H9 (cell line): ENCODE data around the gene STK11. TPM values are rescaled to one million over a fixed set of nuclear protein-coding genes. Genes with fewer than 3 reads are reported as not detected.

ENCODE experiments used
- DNase-seq: peaks from one replicate; pipeline ENCODE4 v3.0.0-alpha.2; 2017
- H2AFZ ChIP-seq: one replicate; pipeline ENCODE4 v1.6.1; 2013; ENCODE audit warnings: mild to moderate bottlenecking, low read length, control low read depth, moderate library complexity
- H2AK5ac ChIP-seq: 2 replicates; pipeline ENCODE4 v1.6.1; 2013; ENCODE audit warnings: low read length, control low read depth, mixed read lengths; ENCODE audit not compliant: insufficient read length
- H2BK120ac ChIP-seq: one replicate; pipeline ENCODE4 v1.6.1; 2013; ENCODE audit warnings: low read depth, mild to moderate bottlenecking, low read length, control low read depth, inconsistent platforms; ENCODE audit not compliant: poor library complexity, severe bottlenecking
- H2BK12ac ChIP-seq: 2 replicates; pipeline ENCODE4 v1.6.1; 2013; ENCODE audit warnings: low read length, control low read depth, mixed read lengths, low read depth; ENCODE audit not compliant: insufficient read length
- H2BK15ac ChIP-seq: 2 replicates; pipeline ENCODE4 v1.6.1; 2013; ENCODE audit warnings: low read depth, low read length, control low read depth
- H2BK20ac ChIP-seq: one replicate; pipeline ENCODE4 v1.6.1; 2013; ENCODE audit warnings: low read depth, mild to moderate bottlenecking, low read length, control low read depth, inconsistent platforms; ENCODE audit not compliant: poor library complexity, severe bottlenecking
- H2BK5ac ChIP-seq: 2 replicates; pipeline ENCODE4 v1.6.1; 2013; ENCODE audit warnings: low read length, control low read depth, mixed read lengths; ENCODE audit not compliant: insufficient read length
- H3K14ac ChIP-seq: 2 replicates; pipeline ENCODE4 v1.6.1; 2013; ENCODE audit warnings: low read length, control low read depth; ENCODE audit not compliant: insufficient read depth
- H3K18ac ChIP-seq: 2 replicates; pipeline ENCODE4 v1.6.1; 2013; ENCODE audit warnings: low read depth, mild to moderate bottlenecking, mixed read lengths, low read length, control low read depth; ENCODE audit not compliant: insufficient read length
- H3K23ac ChIP-seq: 2 replicates; pipeline ENCODE4 v1.6.1; 2013; ENCODE audit warnings: low read length, control low read depth, mixed read lengths, low read depth; ENCODE audit not compliant: insufficient read length
- H3K23me2 ChIP-seq: 2 replicates; pipeline ENCODE4 v1.6.1; 2013; ENCODE audit warnings: low read depth, mild to moderate bottlenecking, mixed read lengths, low read length, control low read depth; ENCODE audit not compliant: insufficient read length, poor library complexity, severe bottlenecking
- H3K27ac ChIP-seq: 2 replicates; pipeline ENCODE4 v1.5.1; 2013; ENCODE audit warnings: low read length, control low read depth, mixed read lengths, low read depth; ENCODE audit not compliant: insufficient read length
- H3K27me3 ChIP-seq: 2 replicates; pipeline ENCODE4 v1.6.1; 2013; ENCODE audit warnings: low read length, control low read depth, inconsistent platforms; ENCODE audit not compliant: insufficient read depth
- H3K4ac ChIP-seq: 2 replicates; pipeline ENCODE4 v1.6.1; 2013; ENCODE audit warnings: low read depth, mild to moderate bottlenecking, control low read depth, inconsistent platforms, low read length, moderate library complexity
- H3K4me1 ChIP-seq: 2 replicates; pipeline ENCODE4 v1.6.1; 2013; ENCODE audit warnings: low read length, control low read depth, inconsistent platforms; ENCODE audit not compliant: insufficient read depth
- H3K4me2 ChIP-seq: 2 replicates; pipeline ENCODE4 v1.6.1; 2013; ENCODE audit warnings: low read length, control low read depth, mixed read lengths; ENCODE audit not compliant: insufficient read length, insufficient read depth
- H3K56ac ChIP-seq: 2 replicates; pipeline ENCODE4 v1.6.1; 2013; ENCODE audit warnings: low read depth, mild to moderate bottlenecking, mixed read lengths, low read length, control low read depth; ENCODE audit not compliant: insufficient read length
- H3K79me1 ChIP-seq: 2 replicates; pipeline ENCODE4 v1.6.1; 2013; ENCODE audit warnings: low read depth, mild to moderate bottlenecking, moderate library complexity, low read length, control low read depth, inconsistent platforms; ENCODE audit not compliant: insufficient read depth, poor library complexity, severe bottlenecking
- H3K79me2 ChIP-seq: 2 replicates; pipeline ENCODE4 v1.6.1; 2013; ENCODE audit warnings: low read length, control low read depth, inconsistent platforms; ENCODE audit not compliant: insufficient read depth
- H3K9ac ChIP-seq: 2 replicates; pipeline ENCODE4 v1.6.1; 2013; ENCODE audit warnings: low read length, control low read depth, mixed read lengths; ENCODE audit not compliant: insufficient read length; ENCODE audit errors: extremely low read depth
- H3K9me3 ChIP-seq: one replicate; pipeline ENCODE4 v1.6.1; 2013; ENCODE audit warnings: low read depth, low read length, inconsistent platforms; ENCODE audit not compliant: control insufficient read depth
- H3T11ph ChIP-seq: one replicate; pipeline ENCODE4 v1.6.1; 2013; ENCODE audit warnings: mild to moderate bottlenecking, low read length, control low read depth, inconsistent platforms
- H4K20me1 ChIP-seq: one replicate; pipeline ENCODE4 v1.6.1; 2013; ENCODE audit not compliant: control insufficient read depth, insufficient read length, insufficient read depth
- H4K5ac ChIP-seq: 2 replicates; pipeline ENCODE4 v1.6.1; 2013; ENCODE audit warnings: low read depth, mild to moderate bottlenecking, mixed read lengths, low read length, control low read depth; ENCODE audit not compliant: insufficient read length
- H4K8ac ChIP-seq: replicated peaks from 2 replicates; pipeline ENCODE4 v1.6.1; 2013; ENCODE audit warnings: low read length, control low read depth, mixed read lengths, low read depth; ENCODE audit not compliant: insufficient read length
- H4K91ac ChIP-seq: 2 replicates; pipeline ENCODE4 v1.6.1; 2013; ENCODE audit warnings: low read depth, mild to moderate bottlenecking, moderate library complexity, mixed read lengths, low read length, control low read depth; ENCODE audit not compliant: insufficient read length
- H3K27ac Mint-ChIP-seq, 3 experiments: 2 replicates in 2 of 3; 3 replicates in 1 of 3; pipeline ENCODE4 v1.8.0; 2020 to 2021; ENCODE audit warnings: mixed read lengths in 3 of 3, mild to moderate bottlenecking in 1 of 3, moderate library complexity in 1 of 3
- H3K27me3 Mint-ChIP-seq: 2 replicates; pipeline ENCODE4 v1.8.0; 2021; ENCODE audit warnings: low read depth, mild to moderate bottlenecking, moderate library complexity, mixed read lengths
- H3K36me3 Mint-ChIP-seq, 3 experiments: 2 replicates in 2 of 3; 3 replicates in 1 of 3; pipeline ENCODE4 v1.8.0; 2020 to 2021; ENCODE audit warnings: low read depth in 3 of 3, mixed read lengths in 3 of 3; ENCODE audit not compliant: insufficient read depth in 1 of 3
- H3K4me1 Mint-ChIP-seq, 2 experiments: 2 replicates each; pipeline ENCODE4 v1.8.0; 2020; ENCODE audit warnings: mixed read lengths in 2 of 2
- H3K4me3 Mint-ChIP-seq, 2 experiments: 2 replicates in 1 of 2; 3 replicates in 1 of 2; pipeline ENCODE4 v1.8.0; 2020 to 2021; ENCODE audit warnings: mild to moderate bottlenecking in 2 of 2, mixed read lengths in 2 of 2, moderate library complexity in 1 of 2
- H3K9me3 Mint-ChIP-seq, 2 experiments: 2 replicates in 1 of 2; 3 replicates in 1 of 2; pipeline ENCODE4 v1.8.0; 2020; ENCODE audit warnings: mild to moderate bottlenecking in 2 of 2, mixed read lengths in 2 of 2, moderate library complexity in 1 of 2
- CTCF ChIP-seq: fragments of 200-600 bp; sonication (generic); conservative IDR thresholded peaks from 3 replicates; pipeline ENCODE4 v1.8.0; 2021; ENCODE audit warnings: antibody characterized with exemption, mild to moderate bottlenecking
- WGBS: extraction: QIAGEN DNeasy Blood & Tissue Kit; methylation state at CpG from one replicate; pipeline ENCODE4 v1.1.7; 2013; ENCODE audit warnings: missing lambda C conversion rate, low lambda C conversion rate, mixed read lengths; ENCODE audit not compliant: insufficient read length; ENCODE audit errors: extremely low coverage; 5-methylcytosine and 5-hydroxymethylcytosine counted together
- total RNA-seq: library from RNA; stranded (reverse); gene quantifications from 2 replicates; pipeline ENCODE4 v1.2.1, GENCODE V29; 2021

Gene STK11
- total RNA-seq, 1 experiment from 2014 or later: 74.3 TPM

GRCh38 chr19:1168572-1169410, 36.8 kb upstream of the STK11 start:
- no peak overlapping the region for H2BK15ac ChIP-seq
- H3K79me1 ChIP-seq: peaks cover 3% of the 10 kb centered on the region
- H3K18ac ChIP-seq: no peak overlapping the region
- no peak overlapping the region for H4K91ac ChIP-seq
- no peak overlapping the region for H2BK12ac ChIP-seq
- H3K14ac ChIP-seq: no peak overlapping the region
- no peak overlapping the region for H2AFZ ChIP-seq
- no peak overlapping the region for H2BK120ac ChIP-seq
- Mint-ChIP-seq H3K27ac (peak overlapping the region; percentile 80 to 96 (median 93); a peak in 4 of 7 replicates), H3K9me3 (no peaks in the 10 kb centered on the region), H3K36me3 (peaks cover 0 to 12% (median 7%) of the 10 kb centered on the region in 3 experiments), H3K27me3 (no peaks in the 10 kb centered on the region; the same call in 1 of the 2 replicates), H3K4me1 (peaks cover 24 to 32% of the 10 kb centered on the region in 2 experiments), H3K4me3 (no peak overlapping the region)
- DNase-seq: no peak
- H3K79me2 ChIP-seq: peaks cover 12% of the 10 kb centered on the region; the same call in 1 of the 2 replicates
- no peaks in the 10 kb centered on the region for H3K27me3 ChIP-seq
- no peak overlapping the region for H3K4ac ChIP-seq
- no peak overlapping the region for H2BK5ac ChIP-seq
- H3K27ac ChIP-seq: no peak overlapping the region
- H4K8ac ChIP-seq: no peak overlapping the region
- H3K4me2 ChIP-seq: no peak overlapping the region
- no peak for TF ChIP-seq CTCF
- WGBS: no CpG with 5 or more reads among the region's 50 CpGs
- no peak overlapping the region for H3K56ac ChIP-seq
- no peaks in the 10 kb centered on the region for H3K9me3 ChIP-seq
- no peak overlapping the region for H3K23ac ChIP-seq
- no peaks in the 10 kb centered on the region for H3K4me1 ChIP-seq
- H3K9ac ChIP-seq: no peak overlapping the region
- peaks cover 5% of the 10 kb centered on the region for H4K20me1 ChIP-seq
- H4K5ac ChIP-seq: no peak overlapping the region
- no peak overlapping the region for H2AK5ac ChIP-seq
- no peak overlapping the region for H3T11ph ChIP-seq
- peaks cover 8% of the 10 kb centered on the region for H3K23me2 ChIP-seq
- H2BK20ac ChIP-seq: no peak overlapping the region
